Measurements from ENCODE around the gene SLU7.
A peak's percentile ranks its signal among the peaks of the same experiment; 100 is the strongest.

Gene SLU7

GRCh38 chr5:160371294-160371693 lies 47.6 kb downstream of the SLU7 start:
- intact Hi-C loops (cut with DNase I), result no loop called here
- no peak for DNase-seq

- intact Hi-C loops (cut with DNase I), result no loop called here
- DNase-seq, result no peak
These were observed 48.2 kb downstream of the SLU7 start for GRCh38 chr5:160370713-160371034.

- DNase-seq, result peak; percentile 27 to 94 (median 42)
- intact Hi-C loops (cut with DNase I), result no loop called here
These were observed 48.7 kb downstream of the SLU7 start, which contains the start of gene C1QTNF2 for GRCh38 chr5:160369990-160370712. C1QTNF2 (minus strand) TSS chr5:160370626; CDS start chr5:160355011, 15,615 bp downstream.

GRCh38 chr5:160367885-160368284 lies 51.0 kb downstream of the SLU7 start:
- no peak for DNase-seq
- intact Hi-C loops (cut with DNase I), result no loop called here

- no peak for DNase-seq
- intact Hi-C loops (cut with DNase I), result no loop called here
These were observed 51.6 kb downstream of the SLU7 start for GRCh38 chr5:160367261-160367660.

DNA sequence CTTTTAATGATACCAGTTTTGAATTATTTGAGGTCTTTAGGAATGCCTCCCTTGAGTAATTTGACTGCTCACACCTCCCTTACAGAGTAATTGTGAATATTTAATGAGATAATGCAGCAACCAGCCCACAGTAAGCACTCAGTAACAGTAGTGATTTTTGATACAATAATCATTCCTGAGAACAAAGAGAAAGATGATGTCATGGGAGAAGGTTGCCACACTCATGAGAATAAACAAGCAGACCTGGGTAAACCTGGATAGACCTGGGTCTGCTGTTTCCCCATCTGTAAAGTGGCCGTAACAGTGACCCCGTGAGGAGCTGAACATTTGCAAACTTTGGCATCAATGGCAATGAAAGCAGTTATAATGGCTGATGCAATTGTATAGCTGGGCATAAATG lies 52.7 kb downstream of the SLU7 start:
- intact Hi-C loops (cut with DNase I), result no loop called here
- no peak for DNase-seq

- intact Hi-C loops (cut with DNase I), result no loop called here
- no peak for DNase-seq
These were observed 55.1 kb downstream of the SLU7 start for GRCh38 chr5:160363660-160364395.

- no peak for DNase-seq
- intact Hi-C loops (cut with DNase I), result no loop called here
These were observed 55.7 kb downstream of the SLU7 start for GRCh38 chr5:160363211-160363610.

DNA sequence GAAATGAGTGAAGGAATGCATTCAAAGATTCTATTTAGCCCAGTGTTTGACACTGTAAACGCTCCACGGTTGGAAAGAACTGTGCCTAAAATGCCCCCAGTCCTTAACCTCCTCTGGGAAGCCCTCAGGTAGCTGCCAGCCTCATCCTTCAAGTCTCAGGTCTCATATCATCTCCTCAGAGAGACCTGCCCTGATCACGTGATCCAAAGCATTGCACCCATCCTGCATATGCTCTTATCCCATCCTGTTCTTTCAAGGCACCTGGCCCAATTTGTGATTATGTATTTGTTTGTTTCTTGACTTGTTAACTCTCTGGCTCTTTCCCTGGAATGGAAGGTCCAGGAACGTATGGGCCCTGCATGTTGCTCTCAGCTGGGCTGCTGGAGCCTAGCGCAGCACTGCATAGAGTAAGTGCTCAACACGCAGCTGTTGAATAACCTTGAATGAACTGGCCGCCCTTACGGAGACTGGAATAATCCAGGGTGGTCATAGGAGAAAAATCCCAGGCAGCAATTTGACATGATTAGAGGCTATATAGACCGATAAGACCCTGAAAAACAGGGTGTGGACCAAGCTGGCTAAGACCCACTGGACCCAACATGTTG lies 57.2 kb downstream of the SLU7 start:
- intact Hi-C loops (cut with DNase I), result no loop called here
- DNase-seq, result no peak

DNA sequence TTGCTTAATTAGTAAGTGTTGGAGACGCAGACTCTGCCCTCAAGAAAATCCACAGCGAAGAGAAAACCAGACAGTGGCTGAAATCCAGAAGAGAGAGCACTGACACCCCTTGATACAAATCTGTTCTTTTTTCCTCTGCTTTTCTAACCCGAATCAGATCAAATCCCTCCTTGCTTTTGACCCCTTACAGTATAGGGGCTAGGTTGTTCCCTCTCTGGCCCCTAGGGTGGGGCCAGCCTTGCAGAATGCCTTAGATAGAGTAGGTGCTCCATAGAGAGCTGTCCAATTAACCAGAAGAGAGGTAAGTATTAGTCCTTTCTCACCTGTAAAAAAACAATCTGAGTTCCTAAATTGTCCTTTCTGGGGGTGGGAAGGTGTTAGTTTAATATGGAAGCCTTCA lies 58.6 kb downstream of the SLU7 start:
- intact Hi-C loops (cut with DNase I), result no loop called here

DNA sequence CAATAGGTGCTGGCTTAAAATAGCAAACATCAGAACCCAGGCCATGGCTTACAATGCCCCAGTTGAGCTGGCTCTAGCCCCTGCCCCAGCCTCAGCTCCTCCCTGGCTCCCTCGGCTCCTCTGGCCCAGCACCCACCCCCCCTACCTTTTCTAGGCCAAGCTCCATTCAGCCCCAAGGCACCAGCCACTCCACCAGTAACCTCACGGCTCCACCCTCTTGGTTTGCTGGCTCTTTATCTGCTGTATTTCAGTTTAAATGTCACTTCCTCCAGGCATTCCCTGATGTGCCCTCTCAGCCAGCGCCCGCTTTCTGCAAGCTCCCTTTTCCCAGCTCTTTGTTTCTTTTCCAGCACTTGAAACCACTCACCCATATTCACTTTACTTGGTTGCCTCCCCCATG lies 59.1 kb downstream of the SLU7 start:
- intact Hi-C loops (cut with DNase I), result no loop called here
- no peak for DNase-seq

More for the DNA sequence above, 58.6 kb downstream of the SLU7 start:
- DNase-seq, result no peak

- intact Hi-C loops (cut with DNase I), result no loop called here
These were observed 59.6 kb downstream of the SLU7 start for GRCh38 chr5:160359242-160359641.

GRCh38 chr5:160357861-160358411 lies 60.9 kb downstream of the SLU7 start:
- DNase-seq, result no peak
- intact Hi-C loops (cut with DNase I), result no loop called here

More at GRCh38 chr5:160359242-160359641, 59.6 kb downstream of the SLU7 start:
- no peak for DNase-seq

GRCh38 chr5:160357394-160357793 lies 61.5 kb downstream of the SLU7 start:
- no peak for DNase-seq
- intact Hi-C loops (cut with DNase I), result no loop called here

- intact Hi-C loops (cut with DNase I), result no loop called here
- DNase-seq, result no peak
These were observed 62.1 kb downstream of the SLU7 start for GRCh38 chr5:160356550-160357347.

- intact Hi-C loops (cut with DNase I), result no loop called here
- no peak for DNase-seq
These were observed 64.2 kb downstream of the SLU7 start for GRCh38 chr5:160354666-160355065.

- intact Hi-C loops (cut with DNase I), result no loop called here
- peak in 7 of 10 donors; percentile 17 to 88 (median 41) for DNase-seq
These were observed 65.5 kb downstream of the SLU7 start for GRCh38 chr5:160353379-160353778.

GRCh38 chr5:160352308-160352707 lies 66.6 kb downstream of the SLU7 start:
- DNase-seq, result no peak
- intact Hi-C loops (cut with DNase I), result no loop called here
